Measurements from ENCODE around the gene CPNE8.

Gene CPNE8

DNA sequence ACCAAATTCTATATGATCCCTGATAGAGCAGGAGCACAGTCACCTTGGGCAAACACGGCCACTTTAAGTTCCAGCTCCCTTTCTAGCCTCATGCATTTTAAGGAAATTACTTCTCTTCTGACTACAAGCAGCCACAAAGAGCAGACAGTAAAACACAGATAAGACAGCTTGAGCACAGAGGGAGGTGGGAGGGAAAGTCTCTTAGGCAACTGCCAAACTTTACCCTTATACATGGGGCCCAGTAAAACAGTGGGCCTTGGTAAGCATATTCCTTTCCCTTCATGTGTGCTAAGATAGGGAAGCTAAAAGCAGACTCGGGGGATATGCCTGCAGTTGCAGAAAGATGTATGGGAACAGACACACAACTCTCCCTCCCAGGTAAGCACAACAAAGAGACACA lies 235.9 kb downstream of the CPNE8 start:
- Histone ChIP-seq H3K4me1 (ENCODE audit: low read length) (no peaks in the 10 kb centered on the region), H3K36me3 (replicated peaks; ENCODE audit: insufficient read depth, low read length) (no peaks in the 10 kb centered on the region), H3K4me2 (ENCODE audit: low read depth, low read length) (no peak overlapping the region), H3K27me3 (replicated peaks; ENCODE audit: insufficient read depth, low read length) (no peaks in the 10 kb centered on the region), H3K4me3 (ENCODE audit: low read length) (no peak overlapping the region), H3K79me2 (ENCODE audit: low read length) (no peaks in the 10 kb centered on the region), H3K27ac (ENCODE audit: low read length) (no peak overlapping the region), H3K9me3 (replicated peaks; ENCODE audit: insufficient read depth, low read length) (no peaks in the 10 kb centered on the region), H3K9ac (ENCODE audit: low read length) (no peak overlapping the region), H3F3A (ENCODE audit: insufficient read depth, low read length) (no peaks in the 10 kb centered on the region), H4K20me1 (ENCODE audit: insufficient read depth, low read length) (no peaks in the 10 kb centered on the region), H3K9me2 (replicated peaks; ENCODE audit: insufficient read depth, low read length) (no peaks in the 10 kb centered on the region), H2AFZ (ENCODE audit: low read length) (no peak overlapping the region)
- TF ChIP-seq CTCF (IDR thresholded peaks at IDR 0.05; ENCODE audit: low read length) (no peak), EZH2phosphoT487 (IDR thresholded peaks at IDR 0.05; ENCODE audit: low read length) (no peak), EZH2 (optimal IDR thresholded peaks at IDR 0.05; ENCODE audit: low read depth, low read length) (no peak)
- no peak for DNase-seq

DNA sequence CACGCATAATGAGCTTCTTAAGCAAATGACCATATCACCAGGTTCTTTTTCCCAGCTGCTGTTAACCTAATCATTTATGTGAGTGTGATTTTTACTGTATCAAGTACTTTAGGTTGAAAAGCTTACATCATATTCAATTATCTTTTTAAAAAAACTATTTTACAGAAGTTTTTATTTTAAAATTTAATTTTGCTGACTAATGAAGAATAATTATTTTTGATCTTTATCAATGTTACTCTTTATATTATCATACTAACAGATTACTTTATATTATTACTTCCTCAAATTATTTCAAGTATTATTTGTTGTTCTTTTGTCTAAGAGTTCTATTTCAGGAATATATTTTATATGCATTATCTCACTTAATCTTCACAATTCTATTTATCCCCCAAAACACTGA lies 236.3 kb downstream of the CPNE8 start:
- no peak for DNase-seq
- no peak overlapping the region for H3K9ac ChIP-seq (ENCODE audit: low read length)
- H3K36me3 ChIP-seq (replicated peaks; ENCODE audit: insufficient read depth, low read length): no peaks in the 10 kb centered on the region
- no peak overlapping the region for H2AFZ ChIP-seq (ENCODE audit: low read length)
- H3K9me2 ChIP-seq (replicated peaks; ENCODE audit: insufficient read depth, low read length): no peaks in the 10 kb centered on the region
- no peak for TF ChIP-seq EZH2 (optimal IDR thresholded peaks at IDR 0.05; ENCODE audit: low read depth, low read length)
- TF ChIP-seq EZH2phosphoT487 (IDR thresholded peaks at IDR 0.05; ENCODE audit: low read length): no peak
- no peak for TF ChIP-seq CTCF (IDR thresholded peaks at IDR 0.05; ENCODE audit: low read length)
- H3K27me3 ChIP-seq (replicated peaks; ENCODE audit: insufficient read depth, low read length): no peaks in the 10 kb centered on the region
- H3F3A ChIP-seq (ENCODE audit: insufficient read depth, low read length): no peaks in the 10 kb centered on the region
- H4K20me1 ChIP-seq (ENCODE audit: insufficient read depth, low read length): no peaks in the 10 kb centered on the region
- H3K4me1 ChIP-seq (ENCODE audit: low read length): no peaks in the 10 kb centered on the region
- no peak overlapping the region for H3K4me2 ChIP-seq (ENCODE audit: low read depth, low read length)
- H3K9me3 ChIP-seq (replicated peaks; ENCODE audit: insufficient read depth, low read length): no peaks in the 10 kb centered on the region
- no peaks in the 10 kb centered on the region for H3K79me2 ChIP-seq (ENCODE audit: low read length)
- no peak overlapping the region for H3K27ac ChIP-seq (ENCODE audit: low read length)
- no peak overlapping the region for H3K4me3 ChIP-seq (ENCODE audit: low read length)

DNA sequence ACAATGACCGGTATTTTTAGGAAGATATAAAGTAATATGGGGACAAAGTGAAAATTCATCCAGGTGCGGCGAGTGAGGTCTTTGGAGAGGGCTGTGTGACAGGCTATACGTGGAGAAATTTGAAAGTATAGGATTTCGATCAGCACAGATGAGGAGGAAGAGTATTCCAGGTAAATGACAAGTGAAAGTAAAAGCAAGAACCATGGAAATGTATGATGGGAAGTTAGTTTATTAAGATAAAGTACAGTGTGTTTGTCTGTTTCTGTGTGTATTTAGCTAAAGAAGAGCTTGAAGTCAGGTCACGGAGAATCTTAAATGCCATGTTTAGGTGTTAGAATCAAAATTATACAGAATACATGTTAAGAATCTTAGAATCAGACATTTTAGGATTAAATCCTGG lies 239.0 kb downstream of the CPNE8 start:
- Histone ChIP-seq H3K36me3 (replicated peaks; ENCODE audit: insufficient read depth, low read length) (no peaks in the 10 kb centered on the region; the same call in 1 of the 2 replicates), H3K4me2 (ENCODE audit: low read depth, low read length) (no peak overlapping the region), H3K9me3 (replicated peaks; ENCODE audit: insufficient read depth, low read length) (no peaks in the 10 kb centered on the region), H3K9me2 (replicated peaks; ENCODE audit: insufficient read depth, low read length) (no peaks in the 10 kb centered on the region), H3K79me2 (ENCODE audit: low read length) (no peaks in the 10 kb centered on the region), H3K27ac (ENCODE audit: low read length) (no peak overlapping the region), H3K9ac (ENCODE audit: low read length) (no peak overlapping the region), H3F3A (ENCODE audit: insufficient read depth, low read length) (peaks cover 15% of the 10 kb centered on the region), H4K20me1 (ENCODE audit: insufficient read depth, low read length) (no peaks in the 10 kb centered on the region), H3K4me3 (ENCODE audit: low read length) (no peak overlapping the region), H2AFZ (ENCODE audit: low read length) (no peak overlapping the region), H3K4me1 (ENCODE audit: low read length) (peaks cover 19% of the 10 kb centered on the region), H3K27me3 (replicated peaks; ENCODE audit: insufficient read depth, low read length) (no peaks in the 10 kb centered on the region)
- DNase-seq: no peak
- no peak for TF ChIP-seq EZH2phosphoT487 (IDR thresholded peaks at IDR 0.05; ENCODE audit: low read length)
- TF ChIP-seq EZH2 (optimal IDR thresholded peaks at IDR 0.05; ENCODE audit: low read depth, low read length): no peak
- no peak for TF ChIP-seq CTCF (IDR thresholded peaks at IDR 0.05; ENCODE audit: low read length)
